AG10803 (cell line): ENCODE measurements around the gene NKD1.

Experiments
- DNase-seq: peaks from one replicate; pipeline ENCODE4 v3.0.0; 2010; ENCODE audit warnings: low read depth
- H3K4me3 ChIP-seq: 2 replicates; pipeline ENCODE4 v1.5.1; 2011; ENCODE audit warnings: mild to moderate bottlenecking, low read length, control low read depth
- TF ChIP-seq, protein P1 (sequence below): conservative IDR thresholded peaks from 2 replicates; pipeline ENCODE4 v1.5.1; 2011; ENCODE audit warnings: mild to moderate bottlenecking, low read length, control low read depth, inconsistent platforms

NKD1 gene

DNA sequence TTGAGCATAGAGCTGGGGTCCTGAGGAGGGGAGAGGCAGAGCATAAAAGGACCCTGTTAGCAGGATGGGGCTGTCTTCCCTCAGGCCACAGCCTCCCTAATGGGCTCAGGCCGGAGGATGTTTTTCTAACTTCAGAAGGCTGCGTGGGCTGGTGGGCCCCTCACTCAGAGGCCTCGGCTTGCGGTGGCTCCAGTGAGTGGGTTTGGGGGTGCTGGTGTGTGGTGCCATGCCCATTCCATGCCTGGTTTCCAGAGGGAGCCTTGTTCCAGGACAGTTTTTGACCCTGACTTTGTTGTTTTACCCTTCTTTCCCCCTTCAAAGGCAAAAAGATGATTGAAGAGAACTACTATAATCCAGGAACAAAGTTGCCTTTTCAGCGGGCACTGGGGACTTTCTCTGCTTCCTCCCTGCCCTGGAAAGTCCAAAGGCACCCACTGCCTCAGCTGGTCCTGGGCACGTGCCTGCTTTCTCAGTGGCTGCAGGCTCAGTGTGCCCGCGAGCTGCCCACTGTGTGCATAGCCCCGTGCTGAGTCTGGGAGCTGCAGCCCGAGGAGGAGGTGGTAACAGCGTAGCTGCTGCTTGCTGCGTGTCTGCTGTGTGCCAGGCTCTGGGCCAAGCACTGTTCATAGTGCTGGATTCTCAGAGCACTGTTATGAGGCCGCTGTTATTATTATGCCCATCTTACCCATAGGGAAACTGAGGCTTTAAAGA lies 11.8 kb downstream of the NKD1 start:
- no peak for DNase-seq
- TF ChIP-seq, protein P1, sequence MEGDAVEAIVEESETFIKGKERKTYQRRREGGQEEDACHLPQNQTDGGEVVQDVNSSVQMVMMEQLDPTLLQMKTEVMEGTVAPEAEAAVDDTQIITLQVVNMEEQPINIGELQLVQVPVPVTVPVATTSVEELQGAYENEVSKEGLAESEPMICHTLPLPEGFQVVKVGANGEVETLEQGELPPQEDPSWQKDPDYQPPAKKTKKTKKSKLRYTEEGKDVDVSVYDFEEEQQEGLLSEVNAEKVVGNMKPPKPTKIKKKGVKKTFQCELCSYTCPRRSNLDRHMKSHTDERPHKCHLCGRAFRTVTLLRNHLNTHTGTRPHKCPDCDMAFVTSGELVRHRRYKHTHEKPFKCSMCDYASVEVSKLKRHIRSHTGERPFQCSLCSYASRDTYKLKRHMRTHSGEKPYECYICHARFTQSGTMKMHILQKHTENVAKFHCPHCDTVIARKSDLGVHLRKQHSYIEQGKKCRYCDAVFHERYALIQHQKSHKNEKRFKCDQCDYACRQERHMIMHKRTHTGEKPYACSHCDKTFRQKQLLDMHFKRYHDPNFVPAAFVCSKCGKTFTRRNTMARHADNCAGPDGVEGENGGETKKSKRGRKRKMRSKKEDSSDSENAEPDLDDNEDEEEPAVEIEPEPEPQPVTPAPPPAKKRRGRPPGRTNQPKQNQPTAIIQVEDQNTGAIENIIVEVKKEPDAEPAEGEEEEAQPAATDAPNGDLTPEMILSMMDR: no peak
- H3K4me3 ChIP-seq: no peak overlapping the region

DNA sequence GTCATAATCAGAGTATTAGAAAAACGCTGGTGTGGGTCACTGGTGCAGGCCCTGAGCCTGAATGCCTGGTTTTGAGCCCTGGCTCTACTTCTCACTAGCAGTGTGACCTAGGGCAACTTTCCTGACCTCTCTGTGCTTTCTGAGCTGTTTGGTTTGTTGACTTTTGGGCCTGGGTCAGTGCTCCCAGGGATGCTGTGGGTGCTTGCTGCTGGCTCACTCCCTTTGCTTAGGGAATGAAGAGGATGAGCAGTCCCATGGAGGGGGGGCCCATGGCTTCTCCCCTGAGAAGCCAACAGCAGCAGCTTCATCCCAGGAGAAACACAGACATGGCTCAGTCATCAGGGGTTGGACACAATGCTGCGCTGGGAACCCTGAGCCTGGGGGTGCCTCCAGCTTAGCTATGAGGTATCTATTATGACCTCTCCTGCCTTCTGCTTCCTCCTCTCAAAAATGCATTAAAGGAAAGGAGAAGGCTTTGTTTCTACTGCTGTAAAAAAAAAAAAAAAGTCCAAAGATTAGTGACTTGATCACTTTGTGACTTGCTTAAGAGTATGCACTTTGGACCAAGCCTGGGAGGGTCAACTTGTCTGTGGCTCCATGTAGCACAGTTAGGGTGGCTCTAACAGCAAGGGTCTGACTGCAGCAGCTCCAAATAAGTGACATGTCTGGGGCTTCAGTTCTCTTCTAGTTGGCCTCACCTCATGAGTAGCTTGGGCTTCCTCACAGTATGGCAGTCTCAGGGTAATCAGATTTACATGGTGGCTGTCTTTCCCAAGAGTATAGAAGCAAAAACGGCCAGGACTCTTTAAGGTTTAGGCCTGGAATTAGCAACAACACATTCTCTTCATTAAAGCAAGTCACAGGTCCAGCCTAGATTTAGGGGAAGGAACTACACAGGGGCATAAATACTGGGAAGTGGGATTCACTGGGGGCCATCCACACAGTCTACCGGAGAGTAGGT lies 13.0 kb downstream of the NKD1 start:
- TF ChIP-seq, protein P1: no peak
- H3K4me3 ChIP-seq: no peak overlapping the region
- DNase-seq: no peak

DNA sequence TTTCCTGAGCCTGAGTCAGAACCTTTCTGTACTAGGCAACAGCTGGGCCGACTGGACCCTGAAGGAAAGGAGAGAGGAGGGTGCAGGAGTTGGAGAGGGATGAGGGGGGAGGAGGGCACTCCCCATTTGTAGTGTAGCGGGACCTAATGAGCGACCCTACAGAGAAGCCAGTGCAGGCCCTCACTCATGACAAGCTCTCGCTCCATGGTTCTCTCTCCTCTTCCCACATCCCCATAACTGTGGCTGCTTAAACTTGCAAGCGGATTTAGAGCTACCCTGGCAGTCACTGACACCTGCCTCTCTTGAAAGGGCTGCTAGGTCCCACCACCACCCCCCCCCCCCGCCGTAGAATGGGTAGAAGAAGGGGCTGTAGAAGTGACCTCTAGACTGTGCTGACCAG lies 14.5 kb downstream of the NKD1 start:
- TF ChIP-seq, protein P1: no peak
- no peak for DNase-seq

DNA sequence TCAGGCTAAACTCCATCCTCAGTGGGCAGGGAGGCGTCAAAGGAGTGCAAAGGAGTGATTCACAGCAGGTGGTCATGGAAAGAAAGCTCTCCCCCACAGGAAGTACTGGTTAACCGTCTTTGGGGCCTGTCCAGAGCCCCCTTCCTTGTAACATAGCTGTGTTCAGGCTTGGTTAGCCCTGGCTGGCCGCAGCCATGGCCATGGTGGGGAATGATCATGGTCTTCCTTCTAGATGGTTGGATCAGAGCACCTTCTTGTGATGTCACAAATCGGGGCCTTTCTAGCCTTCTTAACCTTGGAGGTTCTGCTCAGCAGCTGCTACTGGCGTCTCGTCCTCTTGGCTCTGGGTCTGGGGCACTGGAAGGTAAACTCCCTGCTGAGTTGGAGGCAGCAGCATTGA lies 15.8 kb downstream of the NKD1 start:
- H3K4me3 ChIP-seq: no peak overlapping the region
- DNase-seq: no peak
- TF ChIP-seq, protein P1: no peak

More for the DNA sequence above, 14.5 kb downstream of the NKD1 start:
- H3K4me3 ChIP-seq: no peak overlapping the region

DNA sequence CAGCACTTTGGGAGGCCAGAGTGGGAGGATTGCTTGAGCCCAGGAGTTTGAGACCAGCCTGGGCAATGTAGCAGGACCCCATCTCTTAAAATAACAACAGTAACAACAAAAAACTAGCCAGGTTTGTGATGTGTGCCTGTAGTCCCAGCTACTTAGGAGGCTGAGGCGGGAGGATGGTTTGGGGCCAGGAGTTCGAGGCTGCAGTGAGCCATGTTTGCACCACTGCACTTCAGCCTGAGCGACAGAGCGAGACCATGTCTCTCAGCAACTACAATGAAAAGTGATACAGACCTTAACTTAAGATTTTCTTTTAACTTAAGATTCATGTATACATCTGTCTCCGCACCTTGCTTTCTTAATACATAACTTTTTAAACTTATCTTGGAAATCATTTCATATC lies 17.2 kb downstream of the NKD1 start:
- no peak for DNase-seq
- TF ChIP-seq, protein P1: no peak
- H3K4me3 ChIP-seq: no peak overlapping the region

DNA sequence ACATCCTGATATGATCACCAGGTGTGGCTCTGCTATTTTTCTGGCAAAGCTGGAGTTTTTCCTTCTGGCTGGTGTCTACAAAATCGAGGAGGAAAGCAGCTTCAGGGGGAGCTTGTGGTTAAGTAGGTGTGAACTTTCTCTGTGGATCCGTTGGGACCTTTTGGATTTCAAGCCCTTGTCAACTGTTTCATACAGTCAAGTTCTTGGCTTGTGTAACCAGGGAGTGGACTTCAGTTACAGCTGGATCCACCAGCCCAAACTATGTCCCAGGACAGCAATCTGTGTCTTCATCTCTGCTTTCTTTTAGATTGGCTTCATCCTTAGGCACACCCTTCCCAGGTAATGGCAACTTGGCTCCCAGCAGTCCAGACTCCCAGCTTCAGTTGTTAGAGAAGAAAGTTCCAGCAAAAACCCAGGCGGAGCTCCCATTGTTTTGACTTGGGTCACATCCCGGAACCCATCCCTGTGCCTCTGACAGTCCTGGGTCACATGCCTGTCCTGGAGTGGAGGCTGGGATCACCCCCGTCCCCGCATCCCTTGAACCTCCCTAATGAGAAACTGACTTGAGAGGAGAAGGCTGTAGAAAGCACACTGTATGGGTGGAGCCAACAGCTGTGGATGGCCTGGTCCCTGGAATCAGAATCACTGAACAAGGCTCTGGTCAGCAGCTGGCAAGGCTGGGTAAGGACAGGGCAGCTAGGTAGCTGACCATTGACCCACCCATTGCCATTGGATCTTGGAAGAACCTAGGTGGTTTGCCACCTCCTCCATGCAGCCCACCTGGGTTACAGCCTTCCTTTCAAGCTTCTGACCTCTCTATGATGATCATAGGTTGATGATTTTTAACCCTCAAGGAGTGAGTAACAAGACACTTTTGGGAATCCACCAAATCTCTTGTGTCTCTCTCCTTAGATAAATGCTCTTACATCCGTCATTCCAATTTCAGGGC lies 18.1 kb downstream of the NKD1 start:
- H3K4me3 ChIP-seq: no peak overlapping the region
- DNase-seq: no peak
- TF ChIP-seq, protein P1: no peak
